Activated CD4-positive, alpha-beta T cell treated with anti-CD3 and anti-CD28 coated beads, Interleukin-2, amount 50 U/mL, for 48 hours (primary cell): ENCODE results near the gene SRSF6.
A peak's percentile ranks its signal among the peaks of the same experiment; 100 is the strongest.
"Not testable (repeated sequence)": the region's sequence is repeated elsewhere in the genome, so short reads cannot be mapped to it uniquely, and the experiment has no call there.

Experiments used
- DNase-seq, 2 experiments: peaks; one replicate each; pipeline ENCODE4 v3.0.0-alpha.2; 2020

Gene SRSF6

DNA sequence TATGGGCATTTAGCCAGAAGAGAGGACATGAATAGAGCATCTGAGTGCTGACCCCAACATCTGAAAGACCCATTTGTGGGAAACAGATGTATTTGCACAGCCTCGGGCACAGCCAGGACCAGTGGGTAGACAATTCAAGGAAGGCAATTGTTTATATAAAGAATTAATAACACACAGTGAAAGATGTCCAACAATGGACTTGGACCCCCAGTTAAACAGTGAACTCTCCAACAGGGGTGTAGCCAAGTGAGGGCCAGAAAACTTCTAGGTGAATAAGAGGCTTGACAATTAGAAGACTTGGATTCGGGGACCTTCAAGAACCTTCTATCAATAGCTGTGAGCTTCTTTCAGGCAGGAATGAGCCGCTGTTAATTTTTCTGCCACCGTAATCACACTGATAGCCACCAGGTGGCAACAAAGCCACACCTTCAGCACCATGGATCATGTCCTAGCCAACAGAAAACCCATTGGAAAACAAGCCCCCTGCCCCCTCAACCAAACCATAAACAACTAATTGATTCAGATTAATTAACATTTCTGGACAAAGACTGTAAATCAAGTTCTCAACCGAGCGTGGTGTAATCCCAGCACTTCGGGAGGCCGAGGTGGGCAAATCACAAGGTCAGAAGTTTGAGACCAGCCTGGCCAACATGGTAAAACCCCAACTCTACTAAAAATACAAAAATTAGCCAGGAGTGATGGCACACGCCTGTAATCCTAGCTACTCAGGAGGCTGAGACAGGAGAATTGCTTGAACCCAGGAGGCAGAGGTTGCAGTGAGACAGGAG lies 8.8 kb upstream of the SRSF6 start:
- peak; percentile 32 to 50 for DNase-seq

GRCh38 chr20:43450841-43451799 lies 6.6 kb upstream of the SRSF6 start:
- DNase-seq, result no peak

- DNase-seq, result no peak
Measured at GRCh38 chr20:43452404-43453126, 5.1 kb upstream of the SRSF6 start.

DNA sequence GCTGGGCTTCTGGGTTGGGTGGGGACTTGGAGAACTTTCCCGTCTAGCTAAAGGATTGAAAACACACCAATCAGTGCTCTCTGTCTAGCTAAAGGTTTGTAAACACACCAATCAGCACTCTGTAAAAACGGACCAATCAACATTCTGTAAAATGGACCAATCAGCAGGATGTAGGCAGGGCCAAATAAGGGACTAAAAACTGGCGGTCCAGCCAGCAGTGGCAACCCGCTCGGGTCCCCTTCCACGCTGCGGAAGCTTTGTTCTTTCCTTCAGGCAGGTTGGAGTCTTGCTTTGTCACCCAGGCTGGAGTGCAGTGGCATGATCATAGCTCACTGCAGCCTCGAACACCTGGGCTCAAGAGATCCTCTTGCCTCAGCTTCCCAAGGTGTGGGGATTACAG lies 1.4 kb upstream of the SRSF6 start:
- not testable (repeated sequence) for DNase-seq

- DNase-seq, result peak; percentile 84 to 88
Measured at GRCh38 chr20:43456809-43457639, 672 bp upstream of the SRSF6 start.

- no peak for DNase-seq
Measured at GRCh38 chr20:43458422-43458924, 777 bp downstream of the SRSF6 start.

- DNase-seq, result peak; percentile 28 to 42
Measured at GRCh38 chr20:43459022-43459942, 1.6 kb downstream of the SRSF6 start.

DNA sequence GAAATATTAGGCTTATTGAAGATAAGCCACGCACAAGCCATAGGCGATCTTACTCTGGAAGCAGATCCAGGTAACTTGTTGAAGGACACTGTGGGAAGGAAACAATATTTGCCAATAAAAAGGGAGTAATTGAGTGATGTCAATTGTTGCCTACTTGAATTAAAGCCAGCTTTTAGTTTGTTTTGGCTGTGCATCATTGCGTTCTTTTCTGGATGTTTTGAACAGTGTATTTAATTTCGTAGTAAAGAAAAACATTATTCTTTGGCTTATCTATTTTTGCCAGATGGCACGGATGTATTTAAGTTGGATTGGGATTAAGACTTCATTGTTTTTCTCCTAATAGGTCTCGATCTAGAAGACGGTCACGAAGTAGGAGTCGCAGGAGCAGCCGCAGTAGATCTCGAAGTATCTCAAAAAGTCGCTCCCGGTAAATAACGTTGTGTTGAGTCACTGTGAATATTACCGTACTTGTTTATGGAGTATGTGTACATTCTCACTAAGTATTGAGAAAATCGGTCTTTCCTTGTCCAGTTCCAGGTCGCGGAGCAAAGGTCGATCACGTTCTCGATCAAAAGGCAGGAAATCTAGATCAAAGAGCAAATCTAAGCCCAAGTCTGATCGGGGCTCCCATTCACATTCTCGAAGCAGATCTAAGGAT lies 2.6 kb downstream of the SRSF6 start:
- no peak for DNase-seq

- no peak for DNase-seq
Measured at GRCh38 chr20:43460830-43461200, 3.1 kb downstream of the SRSF6 start.

- DNase-seq, result no peak
Measured at GRCh38 chr20:43461894-43462659, 4.4 kb downstream of the SRSF6 start.

DNA sequence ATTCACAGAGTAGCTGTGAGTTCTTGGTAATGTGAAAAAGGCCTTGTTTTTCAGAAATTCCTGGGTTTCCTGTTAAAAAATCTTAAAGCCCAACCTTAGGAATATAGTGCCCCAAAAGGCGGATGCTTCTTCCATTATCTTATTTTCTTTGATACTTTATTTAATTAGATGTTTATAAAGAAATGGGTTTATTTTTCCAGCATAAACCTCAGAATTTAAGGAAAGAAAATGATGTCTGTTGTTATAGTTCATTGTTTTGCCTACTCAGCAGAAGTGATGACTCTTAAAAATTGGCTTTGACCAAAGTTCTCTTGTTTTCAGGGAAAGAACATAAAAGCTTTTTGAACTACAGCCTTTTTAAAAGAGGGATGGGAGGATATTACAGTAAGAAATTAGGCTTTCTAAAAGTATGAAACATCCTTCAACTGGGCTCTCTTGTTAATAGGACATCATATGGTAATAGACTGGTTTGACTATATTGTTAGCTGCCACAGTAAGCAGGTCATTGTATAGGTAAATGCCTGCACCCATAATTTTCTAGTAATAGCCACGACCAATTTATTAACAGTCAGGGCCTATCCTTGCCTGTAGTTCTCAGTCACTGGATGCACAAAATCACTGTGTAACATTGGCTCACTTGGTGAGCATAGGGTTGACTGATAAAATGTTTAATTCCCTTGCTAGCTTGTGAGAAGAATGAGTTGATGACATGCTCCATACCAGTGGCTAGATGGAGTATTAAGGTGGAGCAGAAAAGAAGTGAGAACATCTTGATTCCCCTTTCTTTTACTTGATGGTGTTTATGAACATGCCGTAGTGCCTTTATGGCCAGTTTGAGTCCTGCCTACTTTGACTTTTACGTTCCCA lies 5.2 kb downstream of the SRSF6 start:
- no peak for DNase-seq

DNA sequence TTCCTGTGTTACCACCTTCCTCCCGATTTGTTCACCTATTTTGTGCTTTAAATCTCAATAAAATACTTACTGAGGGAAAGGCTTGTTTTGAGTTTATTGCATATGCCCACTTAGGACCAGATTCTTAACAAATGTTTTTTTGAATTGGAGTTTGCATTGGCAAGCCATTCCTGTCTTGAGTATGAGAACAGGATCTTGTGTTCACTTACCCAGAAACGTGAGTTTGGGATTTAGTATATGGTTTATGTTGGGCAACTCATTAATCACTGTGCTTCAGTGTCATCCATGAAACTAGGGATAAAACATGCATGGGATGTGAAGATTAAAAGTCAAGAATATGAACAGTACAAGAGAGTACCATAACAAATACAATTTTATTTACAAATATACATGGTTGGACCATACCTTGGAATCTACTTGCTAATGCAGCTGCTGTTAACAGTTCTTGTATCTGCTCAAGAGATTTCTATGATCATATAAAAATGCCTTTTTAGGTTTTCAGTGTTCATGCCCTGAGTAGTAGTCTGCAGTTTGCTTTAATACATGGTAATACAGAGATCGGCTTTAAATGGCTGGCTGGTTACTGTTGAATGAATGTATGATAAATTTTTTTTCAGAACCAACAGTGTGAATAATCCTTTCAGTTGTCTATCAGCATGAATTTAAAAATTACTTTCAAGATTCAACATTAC lies 6.0 kb downstream of the SRSF6 start:
- no peak for DNase-seq

DNA sequence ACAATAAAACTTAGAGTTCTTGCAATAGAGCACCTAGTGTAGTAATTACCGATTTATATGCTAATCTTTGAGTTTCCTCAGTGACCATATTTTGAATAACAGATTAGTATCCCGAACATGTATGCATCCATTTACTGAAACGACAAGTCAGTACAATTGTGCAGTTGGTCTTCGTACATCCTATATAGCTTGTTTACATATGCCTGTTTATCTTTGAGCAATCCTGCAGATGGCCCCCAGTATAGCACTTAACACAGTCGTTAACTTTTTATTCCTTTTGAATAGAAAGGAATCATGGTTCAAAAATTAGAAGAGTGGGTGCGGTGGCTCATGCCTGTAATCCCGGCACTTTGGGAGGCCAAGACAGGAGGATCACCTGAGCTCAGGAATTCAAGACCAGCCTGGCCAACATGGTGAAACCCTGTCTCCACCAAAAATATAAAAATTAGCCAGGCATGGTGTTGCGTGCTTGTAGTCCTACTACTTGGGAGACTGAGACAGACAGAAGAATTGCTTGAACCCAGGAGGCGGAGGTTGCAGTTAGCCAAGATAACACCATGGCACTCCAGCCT lies 6.6 kb downstream of the SRSF6 start:
- DNase-seq, result no peak

DNA sequence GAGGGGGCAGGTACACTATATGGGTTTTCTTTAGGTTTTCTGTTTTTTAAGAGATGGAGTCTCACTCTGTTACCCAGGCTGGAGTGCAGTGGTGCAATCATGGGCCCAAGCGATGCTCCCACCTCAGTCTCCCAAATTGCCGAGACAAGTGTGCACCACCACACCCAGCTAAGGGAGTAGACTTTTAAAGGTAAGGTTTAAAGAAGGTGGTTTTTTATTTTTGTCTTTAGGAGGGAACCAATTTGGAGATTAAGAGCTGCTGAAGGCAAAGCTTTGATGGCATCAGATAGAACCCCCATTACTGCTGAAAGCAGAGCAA lies 7.9 kb downstream of the SRSF6 start:
- no peak for DNase-seq

DNA sequence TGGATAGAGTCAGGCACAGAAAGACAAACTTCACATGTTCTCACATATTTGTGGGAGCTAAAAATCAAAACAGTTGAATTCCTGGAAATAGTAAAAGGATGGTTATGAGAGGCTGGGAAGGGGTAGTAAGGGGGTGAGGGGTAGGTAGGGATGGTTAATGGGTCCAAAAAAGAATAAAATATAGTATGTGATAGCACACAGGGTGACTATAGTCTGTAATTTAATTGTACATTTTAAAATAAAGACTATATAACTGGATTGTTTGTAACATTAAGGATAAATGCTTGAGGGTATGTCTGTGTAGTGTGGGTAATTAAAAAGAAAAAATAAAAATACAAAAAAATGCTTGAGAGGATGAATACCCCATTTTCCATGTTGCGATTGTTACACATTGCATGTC lies 9.9 kb downstream of the SRSF6 start:
- DNase-seq, result no peak

GRCh38 chr20:43472671-43473380 lies 15.1 kb downstream of the SRSF6 start:
- no peak for DNase-seq

DNA sequence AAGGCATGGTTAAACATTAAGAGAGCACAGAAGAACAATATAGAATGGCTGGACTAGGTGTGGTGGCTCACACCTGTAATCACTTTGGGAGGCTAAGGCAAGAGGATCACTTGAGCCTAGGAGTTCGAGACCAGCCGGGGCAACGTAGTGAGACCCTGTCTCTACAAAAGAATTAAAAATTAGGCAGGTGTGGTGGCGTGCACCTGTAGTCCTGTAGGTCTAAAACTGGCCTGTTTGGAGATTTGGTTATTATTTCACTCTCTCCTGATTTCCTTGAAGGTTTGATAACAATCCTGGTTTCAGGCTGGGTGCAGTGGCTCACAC lies 15.6 kb downstream of the SRSF6 start:
- DNase-seq, result no peak
